Peyer's patch (tissue), 4 donors: ENCODE results near the gene IFNL4.

Source experiments
- CTCF ChIP-seq, 6 experiments: fragments of 450-650 bp in 4 of 6; fragments of 200-600 bp in 2 of 6; sonication (generic) in 1 of 6; IDR thresholded peaks; one replicate each; pipeline ENCODE4 v1.5.1; 2017 to 2019; ENCODE audit warnings: antibody characterized with exemption in 6 of 6, mild to moderate bottlenecking in 3 of 6, moderate library complexity in 1 of 6
- POLR2A ChIP-seq, 2 donors: fragments of 450-650 bp; IDR thresholded peaks; one replicate each; pipeline ENCODE4 v1.5.1; 2017; ENCODE audit warnings: antibody characterized with exemption in 2 of 2, mild to moderate bottlenecking in 2 of 2, moderate library complexity in 2 of 2

GRCh38 chr19:39212375-39212742 is 36.3 kb downstream of the IFNL4 start:
- peak in 4 of 6 experiments; percentile 31 to 50 (median 44) for TF ChIP-seq CTCF (IDR thresholded peaks at IDR 0.05)
- no peak for TF ChIP-seq POLR2A (IDR thresholded peaks at IDR 0.05)
